GM18508 (cell line): ENCODE results near the gene ETV7.

Experiments used
- ATAC-seq: cut with Tn5 transposase; IDR thresholded peaks from one replicate; pipeline ENCODE4 v1.9.1; 2021; ENCODE audit warnings: moderate number of reproducible peaks; ENCODE audit not compliant: insufficient read depth, unreplicated experiment

The ETV7 gene

DNA sequence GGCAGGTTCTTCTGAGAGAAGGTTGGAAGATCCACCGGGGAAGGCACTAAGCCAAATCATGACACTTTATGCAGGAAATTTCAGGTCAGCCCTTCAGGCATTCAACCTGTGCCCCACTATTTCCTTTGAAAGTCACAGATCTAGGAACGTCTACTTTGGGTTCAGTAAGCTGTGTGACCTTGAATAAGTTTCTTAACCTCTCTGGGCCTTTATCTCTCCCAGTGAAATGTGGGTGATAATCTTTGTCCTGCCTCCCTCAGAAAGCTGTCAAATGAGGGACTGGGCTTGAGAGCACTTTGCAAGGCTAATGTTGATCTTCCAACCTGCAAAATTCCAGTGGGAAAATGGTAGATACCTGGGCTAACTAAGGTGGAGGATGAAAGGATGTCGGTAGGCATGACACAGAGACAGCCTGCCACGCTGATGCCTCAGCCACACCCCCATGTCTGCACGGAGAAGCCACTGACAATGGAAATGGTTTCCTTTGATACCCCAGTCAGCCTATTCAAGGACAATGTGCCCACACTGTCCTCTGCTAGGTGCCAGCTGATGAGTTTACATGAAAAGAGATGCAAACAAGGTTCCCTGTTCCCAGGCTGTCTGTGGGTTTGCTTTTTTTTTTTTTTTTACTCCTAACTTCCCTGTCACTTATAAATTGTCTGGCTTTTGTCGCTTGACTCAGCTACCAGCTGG is 60.1 kb downstream of the ETV7 start:
- no peak for ATAC-seq

DNA sequence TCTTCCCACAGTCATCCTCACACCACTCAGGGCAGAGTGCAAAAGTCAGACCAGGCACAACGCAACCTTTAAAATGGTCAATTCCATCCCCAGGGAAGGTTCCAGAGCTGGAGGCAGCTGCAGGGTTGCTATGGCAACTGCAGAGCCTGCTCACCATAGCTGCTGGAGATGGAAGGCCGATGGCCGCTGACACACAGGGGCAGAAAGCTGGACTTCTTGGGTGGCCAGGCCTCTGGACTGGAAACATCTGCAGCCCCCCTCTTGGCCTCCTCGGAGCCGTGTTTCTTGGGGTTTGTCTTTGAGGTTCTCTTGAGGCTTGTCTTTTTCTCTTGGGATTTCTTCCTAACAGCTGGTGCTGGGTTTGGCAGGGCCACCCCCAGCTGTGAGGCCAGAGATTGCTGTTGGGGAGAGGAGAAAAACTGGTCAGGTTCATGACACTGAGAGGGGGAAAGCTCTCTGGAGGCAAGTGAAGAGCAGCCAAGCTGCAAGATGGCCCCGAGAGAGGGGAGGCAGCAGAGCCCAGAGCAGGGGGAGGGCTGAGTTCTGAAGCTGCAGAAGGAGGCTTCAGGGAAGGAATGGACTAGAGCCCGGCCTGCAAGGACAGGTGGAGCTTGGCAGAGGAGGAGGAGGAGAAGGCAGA is 61.0 kb downstream of the ETV7 start:
- ATAC-seq = no peak

GRCh38 chr6:36324715-36325114 is 62.8 kb downstream of the ETV7 start:
- ATAC-seq = no peak

- no peak for ATAC-seq
Observed at GRCh38 chr6:36324191-36324590, 63.3 kb downstream of the ETV7 start.

DNA sequence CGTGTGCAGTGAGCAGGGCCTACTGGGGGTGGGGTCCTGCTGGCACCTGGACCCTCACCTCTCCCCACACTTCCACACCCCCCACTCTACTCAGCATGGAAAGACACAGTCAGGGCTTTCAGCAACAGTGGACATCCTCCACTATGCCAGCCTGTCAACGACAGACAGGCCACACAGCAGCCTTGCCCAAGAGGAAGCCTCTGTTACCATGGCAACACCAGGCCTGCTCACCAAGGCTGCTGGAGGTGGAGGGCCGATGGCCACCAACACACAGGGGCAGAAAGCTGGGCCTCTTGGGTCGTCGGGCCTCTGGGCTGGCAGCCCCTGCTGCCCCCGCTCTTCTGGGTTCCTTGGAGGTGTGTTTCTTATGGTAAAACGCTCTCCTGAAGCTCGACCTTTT is 64.4 kb downstream of the ETV7 start:
- no peak for ATAC-seq

DNA sequence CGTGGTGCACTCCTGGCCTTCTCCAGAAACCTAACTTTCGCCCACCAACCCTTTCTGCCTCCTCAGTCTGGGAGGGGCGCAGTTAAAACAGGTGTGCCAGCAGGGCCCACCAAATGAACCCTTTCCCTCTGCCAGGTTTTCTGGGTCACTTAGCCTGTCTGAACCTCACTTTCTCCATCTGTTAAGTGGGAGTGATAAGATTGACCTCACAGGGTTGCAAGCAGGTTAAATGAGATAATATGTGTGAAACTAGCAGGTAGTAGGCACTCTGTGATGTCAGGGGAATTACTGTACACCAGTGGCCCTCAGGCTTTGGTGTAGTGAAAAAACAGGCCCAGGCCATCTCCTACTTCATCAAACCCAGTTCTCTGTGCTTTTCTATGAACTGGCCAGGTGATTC is 64.9 kb downstream of the ETV7 start:
- no peak for ATAC-seq

GRCh38 chr6:36320475-36320874 is 67.0 kb downstream of the ETV7 start:
- no peak for ATAC-seq

DNA sequence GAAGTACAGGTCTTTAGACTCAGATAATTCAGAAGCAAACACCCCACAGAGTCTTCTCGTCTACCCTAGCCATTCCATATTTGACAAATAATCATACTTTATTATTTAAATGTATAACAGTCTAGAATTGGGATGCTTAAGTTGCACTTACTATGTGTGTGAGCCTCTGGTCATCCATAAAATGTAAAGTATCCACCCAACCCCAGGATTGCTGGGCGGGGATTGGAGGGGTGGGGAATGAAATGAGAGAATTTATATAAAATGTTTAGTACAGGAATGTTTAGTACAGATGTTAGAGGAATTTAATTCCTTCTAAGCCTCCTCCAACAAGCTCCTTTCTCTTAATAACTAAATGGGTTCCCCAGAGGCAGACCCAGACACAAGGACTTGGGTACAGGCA is 67.6 kb downstream of the ETV7 start:
- ATAC-seq = no peak

GRCh38 chr6:36319436-36319762 is 68.1 kb downstream of the ETV7 start:
- ATAC-seq = no peak

DNA sequence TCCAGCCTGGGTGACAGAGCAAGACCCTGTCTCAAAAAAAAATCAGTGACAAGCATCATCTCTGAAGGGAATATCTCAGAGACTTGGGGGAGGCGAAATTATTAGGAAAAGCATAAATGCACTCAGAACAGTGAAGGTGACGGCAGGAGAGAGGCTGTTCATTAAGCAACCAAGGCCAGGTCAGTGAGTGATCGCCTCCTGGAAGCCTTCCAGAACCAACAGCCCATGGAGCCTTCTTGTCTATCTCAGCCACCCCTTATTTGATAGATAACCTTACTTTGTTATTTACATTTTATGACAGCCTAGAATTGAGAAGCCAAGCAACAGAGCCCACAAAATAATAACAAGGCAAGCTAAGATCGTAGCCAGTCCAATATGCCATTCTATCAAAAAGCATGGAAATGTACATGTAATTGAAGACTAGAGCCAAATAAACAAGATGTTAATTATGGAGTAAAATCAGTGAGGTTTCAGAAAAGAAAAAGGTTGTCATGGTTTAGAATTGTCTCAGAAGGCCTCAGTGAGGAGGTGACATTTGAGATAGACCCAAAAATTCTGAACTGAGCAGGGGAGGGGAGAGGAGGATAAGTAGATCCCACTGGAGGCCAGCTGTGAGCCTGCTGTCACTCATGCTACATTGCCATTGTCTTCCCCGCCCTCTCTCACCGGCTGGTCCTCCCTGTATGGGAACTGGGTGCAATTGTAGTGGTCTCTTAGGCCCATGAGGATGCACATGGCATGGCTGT is 68.6 kb downstream of the ETV7 start:
- no peak for ATAC-seq

DNA sequence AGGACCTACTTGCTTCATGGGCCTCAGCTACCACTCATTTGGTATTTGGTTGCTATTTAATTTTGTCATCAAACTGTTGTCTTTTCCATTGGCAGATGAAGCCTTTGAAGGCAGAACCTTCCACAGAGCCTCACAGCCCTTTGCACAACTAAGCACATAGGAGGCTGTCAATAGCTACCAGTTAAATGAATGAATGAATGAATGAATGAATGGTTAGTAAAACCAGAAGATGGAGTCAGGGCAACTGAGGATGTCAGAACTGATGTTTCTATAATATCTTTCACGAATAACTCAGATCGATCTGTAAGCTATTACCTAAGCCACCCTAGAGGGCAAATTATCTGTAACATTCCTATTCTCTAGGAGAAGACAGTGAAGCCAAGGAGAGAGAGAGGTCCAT is 69.8 kb downstream of the ETV7 start:
- no peak for ATAC-seq
